Colonic mucosa (tissue), 4 donors: ENCODE measurements around the gene CGB1. TPM values are rescaled to one million over a fixed set of nuclear protein-coding genes. Genes with fewer than 3 reads are reported as not detected.
"Not testable (repeated sequence)": the region's sequence is repeated elsewhere in the genome, so short reads cannot be mapped to it uniquely, and the experiment has no call there.

Source experiments
- DNase-seq: peaks from one replicate; pipeline ENCODE4 v3.0.0-alpha.2; 2020
- H3K27ac ChIP-seq: fragments of 200-600 bp; one replicate; pipeline ENCODE4 v1.8.0; 2021
- H3K27me3 ChIP-seq: fragments of 200-600 bp; one replicate; pipeline ENCODE4 v1.8.0; 2021
- H3K36me3 ChIP-seq: fragments of 200-600 bp; one replicate; pipeline ENCODE4 v1.8.0; 2021
- H3K4me1 ChIP-seq: fragments of 200-600 bp; one replicate; pipeline ENCODE4 v1.8.0; 2021; ENCODE audit warnings: mild to moderate bottlenecking
- H3K4me3 ChIP-seq: fragments of 200-600 bp; one replicate; pipeline ENCODE4 v1.8.0; 2021
- H3K9ac ChIP-seq, 2 donors: one replicate each; pipeline ENCODE4 v1.7.0; 2013; ENCODE audit warnings: control low read depth in 2 of 2, low read depth in 2 of 2, low read length in 2 of 2
- H3K9me3 ChIP-seq: fragments of 200-600 bp; one replicate; pipeline ENCODE4 v1.8.0; 2021
- intact Hi-C: fragments of 100-400 bp; cut with DNase I; formaldehyde crosslinking; loops from one replicate; pipeline ENCODE4 v1.14.1; 2022
- total RNA-seq, 2 donors: library from RNA; stranded (reverse); fragmentation: NEBNext Ultra II Directional in 1 of 2; extraction: Animal tissue kit (Norgen Biotek cat#: 25700) in 1 of 2; gene quantifications; one replicate each; pipeline ENCODE4 v1.2.1, GENCODE V29; 2021
- TF ChIP-seq, protein P1 (sequence below): fragments of 200-600 bp; IDR thresholded peaks from one replicate; pipeline ENCODE4 v1.8.0; 2022; ENCODE audit warnings: antibody characterized with exemption, mild to moderate bottlenecking
- donor health status: healthy.
- donor health status: DM: no; HTN: no; CAD: no.
- donor health status: DM: no; HTN: no; CAD: no.

CGB1 gene
- total RNA-seq, 2 donors from 2014 or later: not detected

DNA sequence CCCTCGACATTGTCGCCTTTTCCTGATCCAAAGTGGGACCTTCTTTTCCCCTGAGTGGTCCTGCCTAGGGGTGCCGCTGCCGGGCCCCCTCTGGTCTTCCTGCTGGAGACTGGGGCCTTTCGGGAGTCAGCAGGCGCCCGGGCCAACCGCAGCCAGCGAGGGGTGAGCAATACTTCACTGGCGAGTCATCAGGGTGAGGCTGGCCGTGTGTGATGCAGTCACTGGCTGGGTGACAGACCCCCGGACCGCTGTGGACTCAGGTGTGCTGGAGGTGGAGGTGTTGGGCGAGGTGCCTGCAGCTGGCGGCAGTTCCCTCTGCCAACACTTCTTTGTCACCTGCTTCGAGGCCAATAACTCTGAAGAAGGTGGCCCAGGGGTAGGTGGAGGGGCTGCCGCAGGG, 5.5 kb upstream of the CGB1 start:
- Histone ChIP-seq H3K36me3 (no peaks in the 10 kb centered on the region), H3K4me3 (no peak overlapping the region), H3K9ac (no peak overlapping the region), H3K27me3 (no peaks in the 10 kb centered on the region), H3K4me1 (no peaks in the 10 kb centered on the region), H3K27ac (no peak overlapping the region), H3K9me3 (no peaks in the 10 kb centered on the region)
- TF ChIP-seq, protein P1, sequence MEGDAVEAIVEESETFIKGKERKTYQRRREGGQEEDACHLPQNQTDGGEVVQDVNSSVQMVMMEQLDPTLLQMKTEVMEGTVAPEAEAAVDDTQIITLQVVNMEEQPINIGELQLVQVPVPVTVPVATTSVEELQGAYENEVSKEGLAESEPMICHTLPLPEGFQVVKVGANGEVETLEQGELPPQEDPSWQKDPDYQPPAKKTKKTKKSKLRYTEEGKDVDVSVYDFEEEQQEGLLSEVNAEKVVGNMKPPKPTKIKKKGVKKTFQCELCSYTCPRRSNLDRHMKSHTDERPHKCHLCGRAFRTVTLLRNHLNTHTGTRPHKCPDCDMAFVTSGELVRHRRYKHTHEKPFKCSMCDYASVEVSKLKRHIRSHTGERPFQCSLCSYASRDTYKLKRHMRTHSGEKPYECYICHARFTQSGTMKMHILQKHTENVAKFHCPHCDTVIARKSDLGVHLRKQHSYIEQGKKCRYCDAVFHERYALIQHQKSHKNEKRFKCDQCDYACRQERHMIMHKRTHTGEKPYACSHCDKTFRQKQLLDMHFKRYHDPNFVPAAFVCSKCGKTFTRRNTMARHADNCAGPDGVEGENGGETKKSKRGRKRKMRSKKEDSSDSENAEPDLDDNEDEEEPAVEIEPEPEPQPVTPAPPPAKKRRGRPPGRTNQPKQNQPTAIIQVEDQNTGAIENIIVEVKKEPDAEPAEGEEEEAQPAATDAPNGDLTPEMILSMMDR: no peak
- intact Hi-C loops: no loop called here
- DNase-seq: no peak

DNA sequence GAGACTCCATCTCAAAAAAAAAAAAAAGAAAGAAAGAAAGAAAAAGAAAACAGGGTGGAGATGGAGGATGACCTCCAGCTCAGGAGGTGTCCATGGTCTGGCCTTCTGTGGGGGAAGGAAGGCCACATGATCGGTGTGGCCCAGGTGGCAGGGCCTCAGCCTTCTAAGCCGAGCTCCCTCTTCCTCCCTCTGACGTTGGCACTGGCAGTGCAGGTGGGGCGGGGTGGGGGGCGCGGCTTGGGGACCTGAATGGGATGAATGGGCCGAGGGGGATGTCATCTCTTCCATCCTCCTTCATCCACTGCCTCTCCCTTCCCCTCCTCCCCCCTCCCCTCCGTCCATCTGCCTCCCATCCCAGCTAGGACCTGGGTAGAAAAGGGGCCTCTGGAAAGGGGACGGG, 3.0 kb upstream of the CGB1 start:
- H3K4me1 ChIP-seq, intact Hi-C loops, H3K36me3 ChIP-seq, DNase-seq, H3K27me3 ChIP-seq, H3K27ac ChIP-seq, H3K4me3 ChIP-seq, H3K9ac ChIP-seq, H3K9me3 ChIP-seq: not testable (repeated sequence)

DNA sequence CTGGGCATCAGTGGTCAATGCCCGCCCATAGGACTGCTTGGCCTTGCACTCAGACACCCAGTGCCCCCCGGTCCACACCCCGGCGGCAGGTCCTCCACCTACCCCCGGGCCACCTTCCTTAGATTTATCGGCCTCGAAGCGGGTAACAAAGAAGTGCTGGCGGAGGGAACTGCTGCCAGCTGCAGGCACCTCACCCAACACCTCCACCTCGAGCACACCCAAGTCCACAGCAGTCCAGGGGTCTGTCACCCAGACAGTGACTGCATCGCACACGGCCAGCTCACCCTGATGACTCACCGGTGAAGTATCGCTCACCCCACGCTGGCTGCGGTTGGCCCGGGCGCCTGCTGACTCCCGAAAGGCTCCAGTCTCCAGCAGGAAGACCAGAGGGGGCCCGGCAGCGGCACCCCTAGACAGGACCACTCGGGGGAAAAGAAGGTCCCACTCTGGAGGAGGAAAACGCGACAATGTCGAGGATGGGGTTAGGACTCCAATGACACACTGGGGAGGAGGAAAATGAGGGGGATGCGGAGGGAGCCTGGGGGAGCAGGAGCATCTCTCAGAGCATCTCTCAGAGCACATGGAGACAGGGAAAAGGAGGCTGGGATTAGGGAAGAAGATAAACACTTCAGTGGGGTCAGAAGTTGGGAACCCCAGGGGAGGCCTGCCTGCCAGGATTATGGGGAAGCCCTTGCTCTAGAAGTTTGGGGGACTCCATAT, 2.0 kb upstream of the CGB1 start:
- H3K36me3 ChIP-seq, H3K4me3 ChIP-seq, intact Hi-C loops, DNase-seq, H3K27me3 ChIP-seq, H3K9me3 ChIP-seq, H3K4me1 ChIP-seq, H3K27ac ChIP-seq, H3K9ac ChIP-seq: not testable (repeated sequence)

DNA sequence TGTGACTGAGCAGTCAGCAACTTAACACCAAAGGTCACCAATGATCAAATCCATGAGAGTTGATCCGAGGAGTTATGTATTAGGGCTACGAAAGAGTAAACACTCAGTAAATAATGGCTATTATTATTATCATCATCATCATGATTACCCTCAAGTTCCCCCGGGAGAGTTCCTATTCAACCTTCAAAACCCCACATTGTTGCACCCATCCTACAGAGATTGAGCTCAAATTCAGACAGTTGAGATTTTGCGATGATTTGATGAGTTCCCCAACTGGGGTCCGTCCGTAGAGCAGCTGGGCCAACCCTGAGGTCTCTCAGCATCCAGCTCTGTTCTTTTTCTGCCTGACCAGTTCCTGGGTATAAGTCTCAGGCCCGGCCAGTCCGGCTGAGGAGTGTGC, 1.4 kb upstream of the CGB1 start:
- H3K27me3 ChIP-seq, H3K27ac ChIP-seq, H3K9me3 ChIP-seq, H3K4me3 ChIP-seq, DNase-seq, intact Hi-C loops, H3K4me1 ChIP-seq, H3K9ac ChIP-seq, H3K36me3 ChIP-seq: not testable (repeated sequence)

DNA sequence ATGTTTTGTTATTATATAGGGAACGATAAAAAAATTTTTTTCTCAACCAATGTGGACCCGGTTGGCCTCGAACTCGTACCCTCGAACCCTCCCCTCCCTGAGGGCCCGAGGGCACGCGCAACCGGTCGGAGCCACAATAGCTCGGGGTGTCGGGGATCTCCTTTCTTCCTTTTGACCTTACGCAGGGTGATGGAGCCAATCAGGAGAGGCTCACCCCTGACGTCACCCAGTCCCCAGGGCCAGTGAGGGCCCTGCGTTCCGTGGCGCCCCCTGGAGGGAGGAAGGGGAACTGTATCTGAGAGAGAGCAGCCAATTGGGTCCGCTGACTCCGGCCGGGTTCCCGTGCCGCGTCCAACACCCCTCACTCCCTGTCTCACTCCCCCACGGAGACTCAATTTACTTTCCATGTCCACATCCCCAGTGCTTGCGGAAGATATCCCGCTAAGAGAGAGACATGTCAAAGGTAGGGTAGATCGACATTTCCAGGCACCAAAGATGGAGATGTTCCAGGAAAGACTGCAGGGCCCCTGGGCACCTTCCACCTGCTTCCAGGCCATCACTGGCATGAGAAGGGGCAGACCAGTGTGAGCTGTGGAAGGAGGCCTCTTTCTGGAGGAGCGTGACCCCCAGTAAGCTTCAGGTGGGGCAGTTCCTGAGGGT, 4.9 kb downstream of the CGB1 start, which contains the start of gene CGB2:
TSS of gene CGB2 (plus strand) at position 249 of the 660 bp plus-strand sequence. CDS start at position 455, 206 bp downstream.
- H3K27ac ChIP-seq, H3K4me1 ChIP-seq, H3K9me3 ChIP-seq, H3K9ac ChIP-seq, intact Hi-C loops, H3K4me3 ChIP-seq, H3K27me3 ChIP-seq, H3K36me3 ChIP-seq: not testable (repeated sequence)
- peak; percentile 27 for DNase-seq

DNA sequence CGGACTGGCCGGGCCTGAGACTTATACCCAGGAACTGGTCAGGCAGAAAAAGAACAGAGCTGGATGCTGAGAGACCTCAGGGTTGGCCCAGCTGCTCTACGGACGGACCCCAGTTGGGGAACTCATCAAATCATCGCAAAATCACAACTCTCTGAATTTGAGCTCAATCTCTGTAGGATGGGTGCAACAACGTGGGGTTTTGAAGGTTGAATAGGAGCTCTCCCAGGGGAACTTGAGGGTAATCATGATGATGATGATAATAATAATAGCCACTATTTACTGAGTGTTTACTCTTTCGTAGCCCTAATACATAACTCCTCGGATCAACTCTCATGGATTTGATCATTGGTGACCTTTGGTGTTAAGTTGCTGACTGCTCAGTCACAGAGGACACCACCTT, 6.4 kb downstream of the CGB1 start:
- H3K27ac ChIP-seq, H3K9ac ChIP-seq, DNase-seq, H3K27me3 ChIP-seq, H3K36me3 ChIP-seq, H3K4me1 ChIP-seq, intact Hi-C loops, H3K9me3 ChIP-seq, H3K4me3 ChIP-seq: not testable (repeated sequence)

DNA sequence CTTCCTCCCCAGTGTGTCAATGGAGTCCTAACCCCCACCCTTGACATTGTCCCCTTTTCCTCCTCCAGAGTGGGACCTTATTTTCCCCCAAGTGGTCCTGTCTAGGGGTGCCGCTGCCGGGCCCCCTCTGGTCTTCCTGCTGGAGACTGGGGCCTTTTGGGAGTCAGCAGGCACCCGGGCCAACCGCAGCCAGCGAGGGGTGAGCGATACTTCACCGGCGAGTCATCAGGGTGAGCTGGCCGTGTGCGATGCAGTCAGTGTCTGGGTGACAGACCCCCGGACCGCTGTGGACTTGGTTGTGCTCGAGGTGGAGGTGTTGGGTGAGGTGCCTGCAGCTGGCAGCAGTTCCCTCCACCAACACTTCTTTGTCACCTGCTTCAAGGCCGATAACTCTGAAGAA, 6.9 kb downstream of the CGB1 start:
- H3K4me1 ChIP-seq, intact Hi-C loops, H3K9me3 ChIP-seq, DNase-seq, H3K27me3 ChIP-seq, H3K9ac ChIP-seq, H3K36me3 ChIP-seq, H3K4me3 ChIP-seq, H3K27ac ChIP-seq: not testable (repeated sequence)

DNA sequence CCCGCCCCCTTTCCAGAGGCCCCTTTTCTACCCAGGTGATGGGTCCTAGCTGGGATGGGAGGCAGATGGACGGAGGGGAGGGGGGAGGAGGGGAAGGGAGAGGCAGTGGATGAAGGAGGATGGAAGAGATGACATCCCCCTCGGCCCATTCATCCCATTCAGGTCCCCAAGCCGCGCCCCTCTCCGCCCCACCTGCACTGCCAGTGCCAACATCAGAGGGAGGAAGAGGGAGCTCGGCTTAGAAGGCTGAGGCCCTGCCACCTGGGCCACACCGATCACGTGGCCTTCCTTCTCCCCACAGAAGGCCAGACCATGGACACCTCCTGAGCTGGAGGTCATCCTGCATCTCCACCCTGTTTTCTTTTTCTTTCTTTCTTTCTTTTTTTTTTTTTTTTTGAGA, 8.0 kb downstream of the CGB1 start:
- H3K4me3 ChIP-seq, H3K27ac ChIP-seq, H3K9me3 ChIP-seq, DNase-seq, H3K27me3 ChIP-seq, intact Hi-C loops, H3K4me1 ChIP-seq, H3K36me3 ChIP-seq, H3K9ac ChIP-seq: not testable (repeated sequence)

DNA sequence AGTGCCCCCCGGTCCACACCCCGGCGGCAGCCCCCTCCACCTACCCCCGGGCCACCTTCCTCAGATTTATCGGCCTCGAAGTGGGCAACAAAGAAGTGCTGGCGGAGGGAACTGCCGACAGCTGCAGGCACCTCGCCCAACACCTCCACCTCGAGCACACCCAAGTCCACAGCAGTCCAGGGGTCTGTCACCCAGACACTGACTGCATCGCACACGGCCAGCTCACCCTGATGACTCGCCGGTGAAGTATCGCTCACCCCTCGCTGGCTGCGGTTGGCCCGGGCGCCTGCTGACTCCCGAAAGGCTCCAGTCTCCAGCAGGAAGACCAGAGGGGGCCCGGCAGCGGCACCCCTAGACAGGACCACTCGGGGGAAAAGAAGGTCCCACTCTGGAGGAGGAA, 11.1 kb downstream of the CGB1 start:
- H3K4me3 ChIP-seq, H3K27me3 ChIP-seq, H3K9ac ChIP-seq, H3K9me3 ChIP-seq, H3K4me1 ChIP-seq, DNase-seq, H3K36me3 ChIP-seq, intact Hi-C loops, H3K27ac ChIP-seq: not testable (repeated sequence)

DNA sequence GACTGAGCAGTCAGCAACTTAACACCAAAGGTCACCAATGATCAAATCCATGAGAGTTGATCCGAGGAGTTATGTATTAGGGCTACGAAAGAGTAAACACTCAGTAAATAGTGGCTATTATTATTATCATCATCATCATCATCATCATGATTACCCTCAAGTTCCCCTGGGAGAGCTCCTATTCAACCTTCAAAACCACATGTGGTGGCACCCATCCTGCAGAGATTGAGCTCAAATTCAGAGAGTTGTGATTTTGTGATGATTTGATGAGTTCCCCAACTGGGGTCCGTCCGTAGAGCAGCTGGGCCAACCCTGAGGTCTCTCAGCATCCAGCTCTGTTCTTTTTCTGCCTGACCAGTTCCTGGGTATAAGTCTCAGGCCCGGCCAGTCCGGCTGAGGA, 11.6 kb downstream of the CGB1 start:
- H3K27ac ChIP-seq, H3K9ac ChIP-seq, H3K4me1 ChIP-seq, DNase-seq, H3K27me3 ChIP-seq, H3K9me3 ChIP-seq, H3K36me3 ChIP-seq, H3K4me3 ChIP-seq, intact Hi-C loops: not testable (repeated sequence)

DNA sequence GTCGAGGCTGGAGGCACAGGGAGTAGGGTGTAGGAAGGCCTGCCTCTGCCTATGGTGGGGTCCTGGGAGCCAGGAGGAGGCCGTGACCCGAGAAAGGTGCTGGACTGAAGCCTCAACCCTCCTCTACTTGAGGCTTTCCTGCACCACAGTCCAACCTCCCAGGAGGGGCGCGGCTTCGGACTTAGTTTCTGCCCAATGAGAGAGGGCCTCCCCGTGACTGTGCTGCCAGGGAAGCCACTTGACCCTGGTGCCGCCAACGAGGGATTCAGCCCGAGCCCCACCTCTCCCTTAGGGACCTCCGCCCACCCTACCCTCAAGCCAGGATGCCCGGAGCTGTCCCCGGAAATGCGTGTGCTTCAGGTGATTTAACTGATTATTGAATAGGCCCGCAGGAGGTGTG, 12.5 kb downstream of the CGB1 start, which contains the start of gene CGB3:
TSS of gene CGB3 (minus strand) at position 101 of the 400 bp plus-strand sequence. CDS start 362 bp downstream, outside the sequence.
- H3K36me3 ChIP-seq, H3K4me3 ChIP-seq, H3K27ac ChIP-seq, intact Hi-C loops, H3K27me3 ChIP-seq, DNase-seq, H3K9me3 ChIP-seq, H3K9ac ChIP-seq, H3K4me1 ChIP-seq: not testable (repeated sequence)
